Measurements from ENCODE around the gene ZBTB9. TPM values are rescaled to one million over a fixed set of nuclear protein-coding genes. Genes with fewer than 3 reads are reported as not detected.
"Not testable (repeated sequence)": the region's sequence is repeated elsewhere in the genome, so short reads cannot be mapped to it uniquely, and the experiment has no call there.

ZBTB9 gene
- total and polyA plus RNA-seq, 2 donors, result 5.0 to 7.8 TPM

GRCh38 chr6:33484673-33485262 lies 30.4 kb downstream of the ZBTB9 start:
- H3K4me1 ChIP-seq (ENCODE audit: insufficient read depth); H3K27ac ChIP-seq (ENCODE audit: low read depth); DNase-seq (ENCODE audit: extremely low spot score); H3K36me3 ChIP-seq (ENCODE audit: insufficient read depth); H3K4me3 ChIP-seq (ENCODE audit: low read depth, low read length): not testable (repeated sequence)
- 49% methylated on average over 3 of the region's 6 CpGs for WGBS

GRCh38 chr6:33485680-33486079 lies 31.3 kb downstream of the ZBTB9 start:
- DNase-seq (ENCODE audit: extremely low spot score); H3K4me1 ChIP-seq (ENCODE audit: insufficient read depth); H3K4me3 ChIP-seq (ENCODE audit: low read depth, low read length); H3K36me3 ChIP-seq (ENCODE audit: insufficient read depth); H3K27ac ChIP-seq (ENCODE audit: low read depth): not testable (repeated sequence)
- WGBS, result 83% methylated on average over 18 of the region's 25 CpGs

GRCh38 chr6:33488339-33488738 lies 34.0 kb downstream of the ZBTB9 start:
- H3K4me3 ChIP-seq (ENCODE audit: low read depth, low read length), result no peak overlapping the region
- no peak overlapping the region for H3K27ac ChIP-seq (ENCODE audit: low read depth)
- H3K4me1 ChIP-seq (ENCODE audit: insufficient read depth), result no peaks in the 10 kb centered on the region
- 78% methylated on average over 7 of the region's 7 CpGs for WGBS
- no peak for DNase-seq (ENCODE audit: extremely low spot score)
- no peaks in the 10 kb centered on the region for H3K36me3 ChIP-seq (ENCODE audit: insufficient read depth)

GRCh38 chr6:33490198-33490597 lies 35.8 kb downstream of the ZBTB9 start:
- 52% methylated on average over 3 of the region's 3 CpGs for WGBS
- DNase-seq (ENCODE audit: extremely low spot score), result no peak

GRCh38 chr6:33490621-33491020 lies 36.2 kb downstream of the ZBTB9 start:
- Histone ChIP-seq H3K4me1 (ENCODE audit: insufficient read depth) (no peaks in the 10 kb centered on the region), H3K4me3 (ENCODE audit: low read depth, low read length) (no peak overlapping the region), H3K36me3 (ENCODE audit: insufficient read depth) (no peaks in the 10 kb centered on the region), H3K27ac (ENCODE audit: low read depth) (no peak overlapping the region)
- no peak for DNase-seq (ENCODE audit: extremely low spot score)
- WGBS, result 82% methylated on average over 6 of the region's 6 CpGs

More at GRCh38 chr6:33490198-33490597, 35.8 kb downstream of the ZBTB9 start:
- no peaks in the 10 kb centered on the region for H3K36me3 ChIP-seq (ENCODE audit: insufficient read depth)
- no peak overlapping the region for H3K27ac ChIP-seq (ENCODE audit: low read depth)
- no peaks in the 10 kb centered on the region for H3K4me1 ChIP-seq (ENCODE audit: insufficient read depth)
- H3K4me3 ChIP-seq (ENCODE audit: low read depth, low read length), result no peak overlapping the region

DNA sequence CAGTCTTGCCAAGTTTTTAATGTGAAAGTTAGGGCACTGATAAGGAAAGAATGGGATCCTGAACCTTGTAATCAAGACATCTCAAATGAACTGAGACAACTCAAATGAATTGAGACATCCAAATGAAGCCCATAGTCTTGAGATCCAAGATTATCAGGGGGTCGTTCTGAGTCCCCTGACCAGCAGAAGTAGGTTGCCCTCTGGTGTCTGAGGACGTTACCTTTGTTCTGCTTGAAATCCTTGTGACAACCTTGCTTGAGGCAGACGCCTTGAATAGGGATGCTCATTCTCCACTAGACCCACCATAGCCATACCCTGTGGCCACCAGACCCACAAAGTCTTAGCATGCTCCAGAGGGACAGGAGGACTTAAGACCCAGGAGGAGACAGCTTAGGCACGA lies 37.7 kb downstream of the ZBTB9 start:
- WGBS, result 32% methylated on average over 4 of the region's 4 CpGs
- Histone ChIP-seq H3K36me3 (ENCODE audit: insufficient read depth) (no peaks in the 10 kb centered on the region), H3K4me1 (ENCODE audit: insufficient read depth) (no peaks in the 10 kb centered on the region), H3K27ac (ENCODE audit: low read depth) (no peak overlapping the region), H3K4me3 (ENCODE audit: low read depth, low read length) (no peak overlapping the region)
- no peak for DNase-seq (ENCODE audit: extremely low spot score)

- DNase-seq (ENCODE audit: extremely low spot score), result no peak
- H3K4me1 ChIP-seq (ENCODE audit: insufficient read depth), result no peaks in the 10 kb centered on the region
- no peak overlapping the region for H3K27ac ChIP-seq (ENCODE audit: low read depth)
- no peak overlapping the region for H3K4me3 ChIP-seq (ENCODE audit: low read depth, low read length)
- WGBS, result 96% methylated on average over 7 of the region's 7 CpGs
- no peaks in the 10 kb centered on the region for H3K36me3 ChIP-seq (ENCODE audit: insufficient read depth)
Measured at GRCh38 chr6:33497157-33497556, 42.8 kb downstream of the ZBTB9 start.

- DNase-seq (ENCODE audit: extremely low spot score), result no peak
- 90% methylated on average over 23 of the region's 23 CpGs for WGBS
- Histone ChIP-seq H3K4me1 (ENCODE audit: insufficient read depth) (no peaks in the 10 kb centered on the region), H3K4me3 (ENCODE audit: low read depth, low read length) (no peak overlapping the region), H3K27ac (ENCODE audit: low read depth) (no peak overlapping the region), H3K36me3 (ENCODE audit: insufficient read depth) (no peaks in the 10 kb centered on the region)
Measured at GRCh38 chr6:33502486-33502885, 48.1 kb downstream of the ZBTB9 start.

- Histone ChIP-seq H3K27ac (ENCODE audit: low read depth) (no peak overlapping the region), H3K36me3 (ENCODE audit: insufficient read depth) (no peaks in the 10 kb centered on the region), H3K4me3 (ENCODE audit: low read depth, low read length) (no peak overlapping the region), H3K4me1 (ENCODE audit: insufficient read depth) (no peaks in the 10 kb centered on the region)
- DNase-seq (ENCODE audit: extremely low spot score), result no peak
Measured at GRCh38 chr6:33504486-33504885, 50.1 kb downstream of the ZBTB9 start.

DNA sequence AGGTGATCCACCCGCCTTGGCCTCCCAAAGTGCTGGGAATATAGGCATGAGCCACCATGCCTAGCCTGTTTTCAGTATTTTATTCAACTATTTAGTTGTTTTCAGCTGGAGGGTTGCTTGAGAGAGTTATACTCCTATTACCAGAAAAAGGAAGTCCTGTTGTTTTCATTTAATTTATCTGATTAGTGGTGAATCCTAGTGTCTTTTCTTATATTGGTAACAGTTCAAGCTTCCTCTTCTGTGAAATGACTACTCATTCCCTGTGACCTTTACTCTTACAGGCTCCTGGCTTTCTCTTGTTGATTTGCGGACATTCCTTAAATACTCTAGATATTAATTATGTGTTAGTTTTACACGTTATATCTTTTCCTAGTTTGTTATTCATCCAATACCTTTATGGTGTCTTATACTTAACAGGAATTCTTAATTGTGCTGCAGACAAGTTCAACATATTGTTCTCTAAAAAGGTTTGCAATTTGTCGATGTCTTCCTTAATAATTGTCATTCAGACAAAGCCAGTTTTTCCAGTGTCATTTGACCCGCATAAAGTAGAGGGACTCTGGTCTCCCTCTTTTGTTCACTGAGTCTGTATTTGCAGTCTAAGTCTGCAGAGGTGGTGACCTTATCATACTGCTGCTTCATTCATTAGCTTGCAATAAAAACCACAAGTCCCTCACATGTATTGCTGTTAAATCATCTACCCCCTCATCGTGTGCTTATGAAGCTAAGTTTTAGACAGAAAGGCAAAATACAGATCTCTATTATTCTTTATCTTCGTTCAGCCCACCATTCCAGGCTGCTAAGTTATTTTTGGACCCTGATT lies 51.4 kb downstream of the ZBTB9 start:
- no peak for DNase-seq (ENCODE audit: extremely low spot score)
- Histone ChIP-seq H3K27ac (ENCODE audit: low read depth) (no peak overlapping the region), H3K4me3 (ENCODE audit: low read depth, low read length) (no peak overlapping the region), H3K4me1 (ENCODE audit: insufficient read depth) (no peaks in the 10 kb centered on the region), H3K36me3 (ENCODE audit: insufficient read depth) (no peaks in the 10 kb centered on the region)
- 61% methylated on average over 7 of the region's 7 CpGs for WGBS

Small RNA genes lying within 50 kb of the gene (small RNA-seq; reads per million reads assigned to genes)
- gene ZBTB9, result not detected

Other genes with a start within 250 kb of the ZBTB9 start
- gene HSD17B8, start 249.9 kb upstream of the ZBTB9 start, total RNA-seq, result 7.6 TPM
- gene HSD17B8, start 249.9 kb upstream of the ZBTB9 start, polyA plus RNA-seq, result 17.3 TPM
- 19.1 TPM for gene RING1, start 246.1 kb upstream of the ZBTB9 start, total RNA-seq
- 48.3 TPM for gene RING1, start 246.1 kb upstream of the ZBTB9 start, polyA plus RNA-seq
- gene VPS52, start 182.7 kb upstream of the ZBTB9 start, total RNA-seq, result 32.4 TPM
- 45.3 TPM for gene VPS52, start 182.7 kb upstream of the ZBTB9 start, polyA plus RNA-seq
- gene RPS18, start 182.5 kb upstream of the ZBTB9 start, total RNA-seq, result 3,033 TPM
- 4,357 TPM for gene RPS18, start 182.5 kb upstream of the ZBTB9 start, polyA plus RNA-seq
- 8.0 TPM for gene B3GALT4, start 177.5 kb upstream of the ZBTB9 start, total RNA-seq
- 19.3 TPM for gene B3GALT4, start 177.5 kb upstream of the ZBTB9 start, polyA plus RNA-seq
- 29.7 TPM for gene WDR46, start 165.3 kb upstream of the ZBTB9 start, total RNA-seq
- gene WDR46, start 165.3 kb upstream of the ZBTB9 start, polyA plus RNA-seq, result 40.2 TPM
- gene PFDN6, start 165.0 kb upstream of the ZBTB9 start, total RNA-seq, result 24.3 TPM
- gene PFDN6, start 165.0 kb upstream of the ZBTB9 start, polyA plus RNA-seq, result 104 TPM
- 44.0 TPM for gene RGL2, start 155.6 kb upstream of the ZBTB9 start, total RNA-seq
- 77.5 TPM for gene RGL2, start 155.6 kb upstream of the ZBTB9 start, polyA plus RNA-seq
- gene TAPBP, start 140.5 kb upstream of the ZBTB9 start, total RNA-seq, result 43.0 TPM
- gene TAPBP, start 140.5 kb upstream of the ZBTB9 start, polyA plus RNA-seq, result 48.8 TPM
- gene ZBTB22, start 136.8 kb upstream of the ZBTB9 start, total RNA-seq, result 15.8 TPM
- 21.4 TPM for gene ZBTB22, start 136.8 kb upstream of the ZBTB9 start, polyA plus RNA-seq
- gene DAXX, start 131.6 kb upstream of the ZBTB9 start, total RNA-seq, result 15.3 TPM
- gene DAXX, start 131.6 kb upstream of the ZBTB9 start, polyA plus RNA-seq, result 36.7 TPM
- 7.5 TPM for gene KIFC1, start 62.8 kb upstream of the ZBTB9 start, total RNA-seq
- 1.2 TPM for gene KIFC1, start 62.8 kb upstream of the ZBTB9 start, polyA plus RNA-seq
- gene PHF1, start 43.6 kb upstream of the ZBTB9 start, total RNA-seq, result 16.4 TPM
- gene PHF1, start 43.6 kb upstream of the ZBTB9 start, polyA plus RNA-seq, result 79.4 TPM
- gene CUTA, start 36.5 kb upstream of the ZBTB9 start, total RNA-seq, result 62.5 TPM
- gene CUTA, start 36.5 kb upstream of the ZBTB9 start, polyA plus RNA-seq, result 192 TPM
- gene SYNGAP1, start 34.5 kb upstream of the ZBTB9 start, total RNA-seq, result 9.8 TPM
- gene SYNGAP1, start 34.5 kb upstream of the ZBTB9 start, polyA plus RNA-seq, result 19.6 TPM
- gene BAK1, start 125.7 kb downstream of the ZBTB9 start, total RNA-seq, result 8.8 TPM
- 18.7 TPM for gene BAK1, start 125.7 kb downstream of the ZBTB9 start, polyA plus RNA-seq
- 8.2 TPM for gene ITPR3, start 166.7 kb downstream of the ZBTB9 start, total RNA-seq
- gene ITPR3, start 166.7 kb downstream of the ZBTB9 start, polyA plus RNA-seq, result 11.0 TPM